Osteocyte (in vitro differentiated cells): ENCODE results near the gene SLC6A5. TPM values are rescaled to one million over a fixed set of nuclear protein-coding genes. Genes with fewer than 3 reads are reported as not detected.

Source experiments
- DNase-seq: peaks from one replicate; pipeline ENCODE4 v3.0.0; 2021; ENCODE audit warnings: mixed read lengths; ENCODE audit not compliant: unreplicated experiment; ENCODE audit errors: extremely low spot score
- H3K27ac Mint-ChIP-seq: one replicate; pipeline ENCODE4 v1.8.0; 2021; ENCODE audit warnings: mild to moderate bottlenecking, mixed read lengths; ENCODE audit not compliant: unreplicated experiment
- H3K27me3 Mint-ChIP-seq: one replicate; pipeline ENCODE4 v1.8.0; 2021; ENCODE audit warnings: mixed read lengths; ENCODE audit not compliant: unreplicated experiment
- H3K36me3 Mint-ChIP-seq: one replicate; pipeline ENCODE4 v1.8.0; 2021; ENCODE audit warnings: mixed read lengths; ENCODE audit not compliant: unreplicated experiment
- H3K4me1 Mint-ChIP-seq: one replicate; pipeline ENCODE4 v1.8.0; 2021; ENCODE audit warnings: mixed read lengths; ENCODE audit not compliant: unreplicated experiment
- H3K4me3 Mint-ChIP-seq: one replicate; pipeline ENCODE4 v1.8.0; 2021; ENCODE audit warnings: mild to moderate bottlenecking, moderate library complexity, mixed read lengths; ENCODE audit not compliant: unreplicated experiment
- H3K9me3 Mint-ChIP-seq: one replicate; pipeline ENCODE4 v1.8.0; 2021; ENCODE audit warnings: mixed read lengths; ENCODE audit not compliant: unreplicated experiment
- total RNA-seq: library from RNA; stranded (reverse); gene quantifications from 2 replicates; pipeline ENCODE4 v1.2.1, GENCODE V29; 2021
- TF ChIP-seq, protein P1 (sequence below): fragments of 200-600 bp; sonication (generic); IDR thresholded peaks from 2 replicates; pipeline ENCODE4 v1.5.0; 2021; ENCODE audit warnings: antibody characterized with exemption, mild to moderate bottlenecking, moderate library complexity

SLC6A5 gene
- total RNA-seq, 1 donor from 2014 or later, result not detected

DNA sequence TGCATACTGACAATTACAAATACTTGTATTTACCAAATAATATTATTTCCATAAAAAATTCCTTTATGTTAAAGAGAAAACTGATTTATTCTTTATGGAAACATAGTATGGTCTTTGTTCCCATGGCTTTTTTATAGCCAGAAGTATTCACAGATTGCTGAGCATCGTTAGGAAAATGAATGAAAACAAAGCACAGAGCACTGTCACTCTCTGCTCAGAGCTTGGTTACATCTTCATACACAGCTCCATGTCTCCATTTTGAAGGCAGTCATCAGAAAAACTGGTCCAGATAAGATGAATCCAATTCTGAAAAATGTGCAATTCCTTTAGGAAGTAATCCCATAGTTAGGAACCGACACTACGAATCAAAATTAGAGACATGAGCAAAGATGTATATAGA, 9.0 kb upstream of the SLC6A5 start:
- Mint-ChIP-seq H3K36me3 (no peaks in the 10 kb centered on the region), H3K4me1 (no peaks in the 10 kb centered on the region), H3K9me3 (no peaks in the 10 kb centered on the region), H3K4me3 (no peak overlapping the region), H3K27me3 (no peaks in the 10 kb centered on the region), H3K27ac (no peak overlapping the region)
- TF ChIP-seq, protein P1, sequence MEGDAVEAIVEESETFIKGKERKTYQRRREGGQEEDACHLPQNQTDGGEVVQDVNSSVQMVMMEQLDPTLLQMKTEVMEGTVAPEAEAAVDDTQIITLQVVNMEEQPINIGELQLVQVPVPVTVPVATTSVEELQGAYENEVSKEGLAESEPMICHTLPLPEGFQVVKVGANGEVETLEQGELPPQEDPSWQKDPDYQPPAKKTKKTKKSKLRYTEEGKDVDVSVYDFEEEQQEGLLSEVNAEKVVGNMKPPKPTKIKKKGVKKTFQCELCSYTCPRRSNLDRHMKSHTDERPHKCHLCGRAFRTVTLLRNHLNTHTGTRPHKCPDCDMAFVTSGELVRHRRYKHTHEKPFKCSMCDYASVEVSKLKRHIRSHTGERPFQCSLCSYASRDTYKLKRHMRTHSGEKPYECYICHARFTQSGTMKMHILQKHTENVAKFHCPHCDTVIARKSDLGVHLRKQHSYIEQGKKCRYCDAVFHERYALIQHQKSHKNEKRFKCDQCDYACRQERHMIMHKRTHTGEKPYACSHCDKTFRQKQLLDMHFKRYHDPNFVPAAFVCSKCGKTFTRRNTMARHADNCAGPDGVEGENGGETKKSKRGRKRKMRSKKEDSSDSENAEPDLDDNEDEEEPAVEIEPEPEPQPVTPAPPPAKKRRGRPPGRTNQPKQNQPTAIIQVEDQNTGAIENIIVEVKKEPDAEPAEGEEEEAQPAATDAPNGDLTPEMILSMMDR, result no peak
- no peak for DNase-seq

DNA sequence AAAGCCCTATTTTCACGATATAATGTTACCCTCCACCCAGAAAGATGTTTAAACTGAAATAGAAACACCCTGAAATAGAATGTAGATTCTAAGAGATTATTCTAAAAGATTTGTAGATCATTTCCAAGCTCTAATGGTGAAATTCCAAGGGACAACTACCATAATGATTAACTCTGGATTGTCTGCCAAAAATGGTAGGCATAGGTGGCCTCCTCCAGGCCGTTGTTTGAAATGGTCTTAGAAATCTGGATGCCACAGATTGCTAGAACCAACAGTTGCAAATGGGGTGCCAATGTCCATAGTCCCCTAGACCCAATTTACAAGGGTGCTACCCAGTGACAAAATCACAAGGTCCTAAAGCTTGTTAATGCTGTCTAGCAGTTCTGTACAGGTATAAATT, 6.7 kb upstream of the SLC6A5 start:
- H3K27me3 Mint-ChIP-seq, result no peaks in the 10 kb centered on the region
- DNase-seq, result no peak
- TF ChIP-seq, protein P1, result no peak

DNA sequence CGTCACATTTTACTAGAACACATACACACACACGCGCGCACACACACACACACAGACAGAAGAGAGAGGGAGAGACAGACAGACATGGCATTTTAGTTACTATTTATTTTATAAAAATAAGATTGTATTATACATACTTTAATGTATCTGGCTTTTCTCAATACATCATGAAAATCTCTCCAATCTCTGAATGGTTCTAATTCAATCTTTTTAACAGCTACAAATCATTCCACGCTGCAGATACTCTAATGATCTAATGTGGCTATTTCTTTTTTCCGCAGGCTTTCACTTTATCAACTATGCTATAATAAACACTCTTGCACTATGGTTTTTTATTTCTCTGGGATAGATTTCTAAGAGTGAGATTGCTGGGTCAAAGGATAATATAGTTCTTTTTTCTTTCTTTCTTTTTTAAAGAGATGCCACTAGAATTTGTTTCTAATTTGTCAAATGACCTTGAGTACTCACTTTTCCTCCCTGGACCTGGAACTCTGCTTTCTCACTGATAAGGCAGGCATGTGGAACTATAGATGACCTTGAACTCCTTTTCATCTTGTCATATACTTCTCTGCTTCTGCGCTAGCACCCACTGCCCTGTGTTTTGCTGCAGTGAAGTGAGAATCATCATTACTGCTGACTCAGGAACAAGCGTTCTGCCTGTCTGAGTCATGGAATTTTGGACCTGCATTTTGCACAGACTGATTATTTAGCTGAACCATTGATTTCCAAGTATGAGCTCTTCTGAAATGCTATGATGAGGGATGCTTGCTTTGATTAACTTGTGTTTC, 4.9 kb upstream of the SLC6A5 start:
- Mint-ChIP-seq H3K27me3 (no peaks in the 10 kb centered on the region), H3K4me3 (no peak overlapping the region), H3K4me1 (no peaks in the 10 kb centered on the region), H3K9me3 (no peaks in the 10 kb centered on the region), H3K36me3 (no peaks in the 10 kb centered on the region), H3K27ac (no peak overlapping the region)
- no peak for DNase-seq
- TF ChIP-seq, protein P1, result no peak

More for the DNA sequence above, 6.7 kb upstream of the SLC6A5 start:
- no peak overlapping the region for H3K4me3 Mint-ChIP-seq
- H3K9me3 Mint-ChIP-seq, result no peaks in the 10 kb centered on the region
- H3K27ac Mint-ChIP-seq, result no peak overlapping the region
- no peaks in the 10 kb centered on the region for H3K4me1 Mint-ChIP-seq
- H3K36me3 Mint-ChIP-seq, result no peaks in the 10 kb centered on the region

DNA sequence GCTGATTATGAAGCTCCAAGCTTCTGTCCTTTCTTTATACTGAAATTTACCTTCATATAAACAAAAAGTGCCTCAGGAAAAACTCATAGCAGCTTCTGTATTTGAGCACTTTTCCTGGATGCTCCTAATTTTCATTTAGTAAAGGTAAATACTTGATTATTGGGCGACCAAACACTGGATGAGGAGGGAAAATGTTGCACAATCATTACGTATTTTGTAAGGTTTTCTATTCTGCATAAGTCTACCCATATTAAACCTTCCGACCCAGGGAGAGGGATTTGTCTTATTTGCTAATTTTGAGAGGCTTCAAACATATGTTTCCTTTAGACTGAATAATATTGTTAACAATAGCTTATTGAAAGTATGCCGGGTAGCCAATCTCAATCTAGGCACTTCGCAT, 4.3 kb upstream of the SLC6A5 start:
- no peak overlapping the region for H3K27ac Mint-ChIP-seq
- no peak for DNase-seq
- H3K27me3 Mint-ChIP-seq, result peaks cover 5% of the 10 kb centered on the region
- peaks cover 4% of the 10 kb centered on the region for H3K9me3 Mint-ChIP-seq
- H3K36me3 Mint-ChIP-seq, result no peaks in the 10 kb centered on the region
- no peaks in the 10 kb centered on the region for H3K4me1 Mint-ChIP-seq
- TF ChIP-seq, protein P1, result no peak
- H3K4me3 Mint-ChIP-seq, result no peak overlapping the region

DNA sequence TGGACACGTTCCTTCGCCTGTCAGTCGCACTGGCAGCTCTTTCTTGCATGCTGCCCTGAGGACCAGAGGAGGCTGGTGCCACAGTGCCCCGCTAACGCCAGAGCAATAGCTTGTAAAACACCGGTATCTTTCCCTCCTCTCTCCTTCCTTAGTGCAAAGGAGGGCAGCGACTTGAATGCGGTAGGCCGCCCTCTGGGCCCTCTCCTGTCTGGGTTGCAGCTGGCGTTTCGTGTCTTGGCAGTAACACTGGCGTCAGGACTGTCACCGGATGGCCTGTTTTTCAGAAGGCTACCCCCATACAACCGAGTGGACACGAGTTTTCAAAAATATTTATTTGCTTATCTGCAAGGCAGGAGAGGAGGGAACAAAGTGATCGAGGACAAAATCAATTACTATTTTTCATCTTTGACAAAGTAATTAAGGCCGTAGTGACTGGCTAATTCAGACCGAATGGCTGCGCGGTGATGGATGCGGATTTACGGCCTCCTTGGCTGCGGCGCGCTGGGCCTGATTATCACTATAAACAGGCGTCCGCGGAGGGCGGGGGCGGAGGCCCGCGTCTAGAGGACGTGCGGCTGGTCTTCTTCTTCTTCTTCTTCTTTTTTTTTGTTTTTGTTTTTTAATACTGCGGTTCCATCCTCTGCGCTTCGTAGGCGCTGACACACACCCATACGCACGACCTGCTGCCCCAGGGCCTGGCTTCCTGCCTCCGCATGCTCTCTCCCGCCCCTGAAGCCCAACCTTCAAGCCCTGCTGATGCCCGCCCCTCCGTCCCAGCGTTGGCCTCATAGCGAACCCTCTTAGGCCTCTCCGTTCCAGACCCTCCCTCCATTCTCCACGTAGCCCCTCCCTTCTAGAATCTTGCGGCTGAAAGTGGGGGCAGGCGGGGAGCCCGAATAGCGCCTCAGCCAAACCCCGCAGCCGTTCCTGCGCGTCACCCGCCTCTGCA, 2.9 kb upstream of the SLC6A5 start:
- Mint-ChIP-seq H3K27ac (no peak overlapping the region), H3K9me3 (peaks cover 4% of the 10 kb centered on the region), H3K4me3 (no peak overlapping the region)

More for the DNA sequence above, 2.9 kb upstream of the SLC6A5 start:
- DNase-seq, result no peak
- no peaks in the 10 kb centered on the region for H3K4me1 Mint-ChIP-seq
- no peaks in the 10 kb centered on the region for H3K36me3 Mint-ChIP-seq
- H3K27me3 Mint-ChIP-seq, result peaks cover 11% of the 10 kb centered on the region
- TF ChIP-seq, protein P1, result no peak
